GM19043 (cell line): Measurements from ENCODE around the gene TEKT2.

Experiments used
- ATAC-seq: cut with Tn5 transposase; IDR thresholded peaks from one replicate; pipeline ENCODE4 v1.9.1; 2021; ENCODE audit warnings: low read depth; ENCODE audit not compliant: unreplicated experiment

Gene TEKT2

GRCh38 chr1:36083635-36084496 lies at the start of gene TEKT2:
Gene TEKT2 (plus strand): TSS chr1:36084094. CDS start chr1:36084922, 828 bp downstream.
- ATAC-seq = no peak

- no peak for ATAC-seq
Measured at GRCh38 chr1:36034692-36035091, 49.2 kb upstream of the TEKT2 start.

GRCh38 chr1:36035154-36035553 lies 48.7 kb upstream of the TEKT2 start:
- ATAC-seq = no peak

- ATAC-seq = no peak
Measured at GRCh38 chr1:36040238-36040637, 43.7 kb upstream of the TEKT2 start.

GRCh38 chr1:36051821-36052220 lies 32.1 kb upstream of the TEKT2 start:
- no peak for ATAC-seq

GRCh38 chr1:36053978-36054377 lies 29.9 kb upstream of the TEKT2 start:
- no peak for ATAC-seq

- ATAC-seq = no peak
Measured at GRCh38 chr1:36055706-36056105, 28.2 kb upstream of the TEKT2 start.

GRCh38 chr1:36062315-36062714 lies 21.6 kb upstream of the TEKT2 start:
- ATAC-seq = no peak

GRCh38 chr1:36067871-36068270 lies 16.0 kb upstream of the TEKT2 start:
- no peak for ATAC-seq

- ATAC-seq = no peak
Measured at GRCh38 chr1:36068866-36069265, 15.0 kb upstream of the TEKT2 start.

- no peak for ATAC-seq
Measured at GRCh38 chr1:36070349-36070748, 13.5 kb upstream of the TEKT2 start.

GRCh38 chr1:36076979-36077573 lies 6.8 kb upstream of the TEKT2 start:
- ATAC-seq = no peak

- ATAC-seq = no peak
Measured at GRCh38 chr1:36080236-36080635, 3.7 kb upstream of the TEKT2 start.

GRCh38 chr1:36080801-36081200 lies 3.1 kb upstream of the TEKT2 start:
- no peak for ATAC-seq

- no peak for ATAC-seq
Measured at GRCh38 chr1:36081926-36082485, 1.9 kb upstream of the TEKT2 start.

GRCh38 chr1:36083219-36083618 lies 675 bp upstream of the TEKT2 start:
- no peak for ATAC-seq

- no peak for ATAC-seq
Measured at GRCh38 chr1:36084497-36085115, 712 bp downstream of the TEKT2 start.

GRCh38 chr1:36085126-36085525 lies 1.2 kb downstream of the TEKT2 start:
- no peak for ATAC-seq

- no peak for ATAC-seq
Measured at GRCh38 chr1:36085686-36086526, 2.0 kb downstream of the TEKT2 start.

GRCh38 chr1:36086529-36087232 lies 2.8 kb downstream of the TEKT2 start:
- ATAC-seq = no peak
